HPDE6-E6E7 (cell line): Measurements from ENCODE around the gene CDK17.

Source experiments
- DNase-seq: peaks from one replicate; pipeline ENCODE4 v3.0.0; 2011; ENCODE audit warnings: missing footprints; ENCODE audit errors: extremely low spot score

The CDK17 gene

GRCh38 chr12:96263449-96263902, 136.8 kb downstream of the CDK17 start:
- no peak for DNase-seq

- no peak for DNase-seq
These were observed 138.7 kb downstream of the CDK17 start for GRCh38 chr12:96261557-96261956.

GRCh38 chr12:96260644-96261043, 139.6 kb downstream of the CDK17 start:
- DNase-seq = no peak

GRCh38 chr12:96260231-96260630, 140.0 kb downstream of the CDK17 start:
- no peak for DNase-seq

- no peak for DNase-seq
These were observed 141.9 kb downstream of the CDK17 start for GRCh38 chr12:96258104-96258961.

- DNase-seq = no peak
These were observed 142.6 kb downstream of the CDK17 start for GRCh38 chr12:96257550-96258103.

GRCh38 chr12:96256672-96257361, 143.4 kb downstream of the CDK17 start:
- no peak for DNase-seq

- DNase-seq = no peak
These were observed 145.2 kb downstream of the CDK17 start for GRCh38 chr12:96255077-96255476.

GRCh38 chr12:96250119-96250685, 150.0 kb downstream of the CDK17 start:
- no peak for DNase-seq

GRCh38 chr12:96249196-96250118, 150.8 kb downstream of the CDK17 start:
- DNase-seq = no peak

- DNase-seq = no peak
These were observed 151.9 kb downstream of the CDK17 start for GRCh38 chr12:96248136-96248931.

- no peak for DNase-seq
These were observed 152.7 kb downstream of the CDK17 start for GRCh38 chr12:96247563-96247962.

- DNase-seq = no peak
These were observed 153.2 kb downstream of the CDK17 start for GRCh38 chr12:96246926-96247505.

GRCh38 chr12:96244826-96245225, 155.4 kb downstream of the CDK17 start:
- DNase-seq = no peak

- no peak for DNase-seq
These were observed 157.6 kb downstream of the CDK17 start for GRCh38 chr12:96242597-96242996.

GRCh38 chr12:96241846-96242256, 158.4 kb downstream of the CDK17 start:
- DNase-seq = no peak

GRCh38 chr12:96241431-96241830, 158.8 kb downstream of the CDK17 start:
- DNase-seq = no peak

- DNase-seq = no peak
These were observed 159.6 kb downstream of the CDK17 start for GRCh38 chr12:96240656-96241055.

- DNase-seq = no peak
These were observed 160.3 kb downstream of the CDK17 start for GRCh38 chr12:96239711-96240635.
